Thyroid gland (tissue), 4 donors: ENCODE results near the gene GNG12. TPM values are rescaled to one million over a fixed set of nuclear protein-coding genes. Genes with fewer than 3 reads are reported as not detected.

ENCODE experiments used
- DNase-seq, 2 donors: peaks; one replicate each; pipeline ENCODE4 v3.0.0-alpha.2; 2019
- H3K27ac ChIP-seq, 3 donors: fragments of 200-600 bp; sonication (generic); 1 replicate in 2 of 3; 2 replicates in 1 of 3; pipeline ENCODE4 v1.5.1; 2016 to 2019; ENCODE audit warnings: mild to moderate bottlenecking in 1 of 3, moderate library complexity in 1 of 3
- H3K27me3 ChIP-seq: fragments of 200-600 bp; sonication (generic); one replicate; pipeline ENCODE4 v1.5.1; 2019
- H3K36me3 ChIP-seq, 2 donors: fragments of 200-600 bp; sonication (generic); one replicate each; pipeline ENCODE4 v1.5.1; 2016 to 2019
- H3K4me1 ChIP-seq, 2 donors: fragments of 200-600 bp; sonication (generic); one replicate each; pipeline ENCODE4 v1.5.1; 2017 to 2019
- H3K4me3 ChIP-seq, 3 donors: fragments of 200-600 bp; sonication (generic); replicated peaks in 1 of 3; 1 replicate in 2 of 3; 2 replicates in 1 of 3; pipeline ENCODE4 v1.5.1; 2016; ENCODE audit warnings: mild to moderate bottlenecking in 1 of 3
- H3K9me3 ChIP-seq: fragments of 200-600 bp; sonication (generic); one replicate; pipeline ENCODE4 v1.5.1; 2017
- CTCF ChIP-seq, 6 experiments: fragments of 200-600 bp in 3 of 6; fragments of 450-650 bp in 3 of 6; sonication (generic) in 3 of 6; IDR thresholded peaks; one replicate each; pipeline ENCODE4 v1.5.1; 2016 to 2019; ENCODE audit warnings: antibody characterized with exemption in 6 of 6, mild to moderate bottlenecking in 2 of 6, inconsistent platforms in 1 of 6, moderate library complexity in 1 of 6
- POLR2A ChIP-seq, 2 donors: fragments of 450-650 bp; IDR thresholded peaks; one replicate each; pipeline ENCODE4 v1.6.1; 2017; ENCODE audit warnings: antibody characterized with exemption in 2 of 2, mild to moderate bottlenecking in 2 of 2, moderate library complexity in 1 of 2
- WGBS, 2 donors: methylation state at CpG; one replicate each; pipeline ENCODE4 v1.1.5; 2017; 5-methylcytosine and 5-hydroxymethylcytosine counted together
- intact Hi-C: fragments of 100-400 bp; cut with DNase I; formaldehyde crosslinking; loops from one replicate; pipeline ENCODE4 v1.15.1; 2023
- total RNA-seq, 4 donors: library from RNA; depleted of rRNA; stranded (reverse); fragments of >200 nt; gene quantifications; one replicate each; pipeline ENCODE4 v1.2.3, GENCODE V29; 2016

GNG12 gene
- total RNA-seq, 4 donors from 2014 or later: 100 to 155 (median 127) TPM

- H3K27me3 ChIP-seq: no peaks in the 10 kb centered on the region
- H3K4me3 ChIP-seq: no peak overlapping the region
- TF ChIP-seq POLR2A (IDR thresholded peaks at IDR 0.05) (no peak), CTCF (IDR thresholded peaks at IDR 0.05) (no peak)
- DNase-seq: no peak
- H3K27ac ChIP-seq: no peak overlapping the region
- no peaks in the 10 kb centered on the region for H3K36me3 ChIP-seq
- peaks cover 0 to 7% of the 10 kb centered on the region in 2 donors for H3K4me1 ChIP-seq
- intact Hi-C loops: no loop called here
- H3K9me3 ChIP-seq: no peaks in the 10 kb centered on the region
- WGBS, 2 donors: 93% methylated on average over 2 of the region's 2 CpGs
These were observed 157.0 kb downstream of the GNG12 start for GRCh38 chr1:67676287-67676686.

GRCh38 chr1:67675800-67676199, 157.5 kb downstream of the GNG12 start:
- TF ChIP-seq POLR2A (IDR thresholded peaks at IDR 0.05) (no peak), CTCF (IDR thresholded peaks at IDR 0.05) (no peak)
- peaks cover 0 to 7% of the 10 kb centered on the region in 2 donors for H3K4me1 ChIP-seq
- no peak for DNase-seq
- no peaks in the 10 kb centered on the region for H3K36me3 ChIP-seq
- no peak overlapping the region for H3K27ac ChIP-seq
- 88 to 91% methylated on average over 2 of the region's 2 CpGs for WGBS, 2 donors
- no peaks in the 10 kb centered on the region for H3K9me3 ChIP-seq
- H3K27me3 ChIP-seq: no peaks in the 10 kb centered on the region
- intact Hi-C loops: no loop called here
- no peak overlapping the region for H3K4me3 ChIP-seq

GRCh38 chr1:67674260-67675011, 158.8 kb downstream of the GNG12 start:
- intact Hi-C loops: no loop called here
- Histone ChIP-seq H3K4me3 (no peak overlapping the region), H3K36me3 (no peaks in the 10 kb centered on the region), H3K27ac (no peak overlapping the region), H3K27me3 (no peaks in the 10 kb centered on the region), H3K4me1 (peaks cover 0 to 7% of the 10 kb centered on the region in 2 donors), H3K9me3 (no peaks in the 10 kb centered on the region)
- WGBS, 2 donors: 39 to 52% methylated on average over 4 of the region's 4 CpGs
- TF ChIP-seq POLR2A (IDR thresholded peaks at IDR 0.05) (no peak), CTCF (IDR thresholded peaks at IDR 0.05) (no peak)
- peak in 1 of 2 donors; percentile 12 for DNase-seq

- Histone ChIP-seq H3K4me3 (no peak overlapping the region), H3K4me1 (peaks cover 0 to 7% of the 10 kb centered on the region in 2 donors), H3K9me3 (no peaks in the 10 kb centered on the region), H3K27me3 (no peaks in the 10 kb centered on the region), H3K36me3 (no peaks in the 10 kb centered on the region), H3K27ac (no peak overlapping the region)
- intact Hi-C loops: no loop called here
- no peak for DNase-seq
- WGBS, 2 donors: 80 to 91% methylated on average over 1 of the region's 1 CpG
- TF ChIP-seq POLR2A (IDR thresholded peaks at IDR 0.05) (no peak), CTCF (IDR thresholded peaks at IDR 0.05) (no peak)
These were observed 159.6 kb downstream of the GNG12 start for GRCh38 chr1:67673468-67674201.

- no peak overlapping the region for H3K27ac ChIP-seq
- no peaks in the 10 kb centered on the region for H3K36me3 ChIP-seq
- no peak overlapping the region for H3K4me3 ChIP-seq
- no peaks in the 10 kb centered on the region for H3K9me3 ChIP-seq
- WGBS, 2 donors: 94% methylated on average over 1 of the region's 1 CpG
- intact Hi-C loops: no loop called here
- TF ChIP-seq POLR2A (IDR thresholded peaks at IDR 0.05) (no peak), CTCF (IDR thresholded peaks at IDR 0.05) (no peak)
- peaks cover 0 to 7% of the 10 kb centered on the region in 2 donors for H3K4me1 ChIP-seq
- no peak for DNase-seq
- no peaks in the 10 kb centered on the region for H3K27me3 ChIP-seq
These were observed 160.9 kb downstream of the GNG12 start for GRCh38 chr1:67672260-67672803.
